PC-3 (cell line): ENCODE data around the gene RAD21L1. TPM values are rescaled to one million over a fixed set of nuclear protein-coding genes. Genes with fewer than 3 reads are reported as not detected.

Experiments used
- ATAC-seq: fragments of 200-7000 bp; cut with Tn5 transposase; 2 replicates; pipeline ENCODE4 v1.9.1; 2020; ENCODE audit warnings: mild to moderate bottlenecking, moderate library complexity
- BruUV-seq: library from RNA; stranded (reverse); fragments of 400-500 nt; replicated peaks from 2 replicates; lab custom pipeline; 2021; lab: Mats Ljungman, UMichigan
- CTCF ChIA-PET: fragments of 300-600 bp; sonication (Branson Sonifier 250); formaldehyde crosslinking; loops from one replicate; lab custom pipeline; 2022; ENCODE audit warnings: antibody characterized with exemption; lab: Charles Lee
- POLR2A ChIA-PET: fragments of 300-600 bp; sonication (Branson Sonifier 250); formaldehyde crosslinking; loops from one replicate; lab custom pipeline; 2022; ENCODE audit warnings: antibody characterized with exemption; ENCODE audit not compliant: unreplicated experiment; lab: Charles Lee
- DNase-seq: peaks from one replicate; pipeline ENCODE4 v3.0.0-alpha.2; 2015
- H2AFZ ChIP-seq: fragments of 300-600 bp; sonication (generic); 2 replicates; pipeline ENCODE4 v1.6.0; 2016; ENCODE audit warnings: antibody characterized with exemption, low read length
- H3F3A ChIP-seq: fragments of 300-600 bp; sonication (generic); one replicate; pipeline ENCODE4 v1.6.0; 2017; ENCODE audit warnings: antibody characterized with exemption, low read length, control low read depth, mild to moderate bottlenecking; ENCODE audit not compliant: unreplicated experiment
- H3K27ac ChIP-seq: fragments of 300-600 bp; sonication (generic); 2 replicates; pipeline ENCODE4 v1.5.1; 2016; ENCODE audit warnings: mild to moderate bottlenecking, low read length
- H3K27me3 ChIP-seq: fragments of 300-600 bp; sonication (generic); 2 replicates; pipeline ENCODE4 v1.6.1; 2016; ENCODE audit warnings: low read length, mixed read lengths
- H3K36me3 ChIP-seq: fragments of 300-600 bp; sonication (generic); 2 replicates; pipeline ENCODE4 v1.6.1; 2016; ENCODE audit warnings: low read depth, mixed run types, low read length, mixed read lengths
- H3K4me1 ChIP-seq: fragments of 300-600 bp; sonication (generic); 2 replicates; pipeline ENCODE4 v1.5.1; 2016; ENCODE audit warnings: low read length; ENCODE audit not compliant: insufficient read depth
- H3K4me2 ChIP-seq: fragments of 300-600 bp; sonication (generic); 2 replicates; pipeline ENCODE4 v1.6.0; 2016; ENCODE audit warnings: low read length
- H3K4me3 ChIP-seq: fragments of 300-600 bp; sonication (generic); 2 replicates; pipeline ENCODE4 v1.5.1; 2016; ENCODE audit warnings: mild to moderate bottlenecking, low read length, mixed read lengths
- H3K79me2 ChIP-seq: fragments of 300-600 bp; sonication (generic); 2 replicates; pipeline ENCODE4 v1.6.1; 2017; ENCODE audit warnings: low read length, mixed read lengths
- H3K9ac ChIP-seq: fragments of 300-600 bp; sonication (generic); 2 replicates; pipeline ENCODE4 v1.6.0; 2016; ENCODE audit warnings: mild to moderate bottlenecking, low read length
- H3K9me2 ChIP-seq: fragments of 300-600 bp; sonication (generic); replicated peaks from 2 replicates; pipeline ENCODE4 v1.6.1; 2016; ENCODE audit warnings: mixed run types, low read length, mixed read lengths
- H3K9me3 ChIP-seq: fragments of 300-600 bp; sonication (generic); 2 replicates; pipeline ENCODE4 v1.6.1; 2016; ENCODE audit warnings: low read length, mixed read lengths
- H4K20me1 ChIP-seq: fragments of 300-600 bp; sonication (generic); 2 replicates; pipeline ENCODE4 v1.6.1; 2016; ENCODE audit warnings: low read length, mixed read lengths
- EZH2 ChIP-seq: fragments of 300-600 bp; sonication (generic); IDR thresholded peaks from one replicate; pipeline ENCODE4 v1.6.1; 2017; ENCODE audit warnings: antibody characterized with exemption, mild to moderate bottlenecking, low read length; ENCODE audit not compliant: unreplicated experiment
- EZH2phosphoT487 ChIP-seq: fragments of 300-600 bp; sonication (generic); IDR thresholded peaks from 2 replicates; pipeline ENCODE4 v1.6.1; 2018; ENCODE audit warnings: mild to moderate bottlenecking, antibody characterized with exemption, low read length, borderline replicate concordance
- intact Hi-C: fragments of 100-400 bp; cut with micrococcal nuclease; formaldehyde crosslinking; loops from 2 replicates; pipeline ENCODE4 v1.9.0; 2023
- total RNA-seq: library from RNA; depleted of rRNA; stranded (reverse); fragments of >200 nt; gene quantifications from 2 replicates; pipeline ENCODE4 v1.2.3, GENCODE V29; 2014
- TF ChIP-seq, protein P1 (sequence below): fragments of 300-600 bp; sonication (generic); conservative IDR thresholded peaks from 2 replicates; pipeline ENCODE4 v1.5.1; 2017; ENCODE audit warnings: antibody characterized with exemption, low read depth, mild to moderate bottlenecking, low read length

RAD21L1 gene
- total RNA-seq, 1 experiment from 2014 or later: 0.11 TPM

DNA sequence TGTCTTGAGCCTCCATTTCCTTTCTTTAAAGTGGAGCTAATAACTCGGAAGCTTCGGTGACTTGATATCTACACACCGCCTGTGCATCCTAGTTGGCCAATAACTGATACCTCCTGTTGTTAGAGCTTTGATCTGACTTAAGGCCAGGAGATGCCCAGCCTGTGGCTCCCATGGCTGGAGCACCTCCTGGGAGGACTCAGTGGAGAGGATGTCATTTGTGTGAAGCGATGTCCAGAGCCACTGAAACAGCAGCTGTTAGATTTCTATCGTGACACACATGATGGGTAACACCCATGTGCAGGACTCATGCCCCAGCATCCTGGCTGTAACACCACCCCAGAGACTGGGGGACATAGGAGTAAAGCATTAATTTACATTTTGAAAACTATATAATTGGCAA lies 72.3 kb downstream of the RAD21L1 start:
- Histone ChIP-seq H3K27me3 (no peaks in the 10 kb centered on the region), H2AFZ (no peak overlapping the region), H3K27ac (no peak overlapping the region), H3K4me1 (peaks cover 13% of the 10 kb centered on the region), H3K79me2 (no peaks in the 10 kb centered on the region), H3K9me2 (no peaks in the 10 kb centered on the region), H3K36me3 (0 out of 2 replicates have a peak, but pooled peaks cover 4% of the 10 kb centered on the region), H3K4me3 (no peak overlapping the region), H3K9ac (no peak overlapping the region), H3K4me2 (no peak overlapping the region), H4K20me1 (no peaks in the 10 kb centered on the region), H3K9me3 (no peaks in the 10 kb centered on the region), H3F3A (no peaks in the 10 kb centered on the region)
- BruUV-seq: no TSS peak
- ATAC-seq: no peak
- CTCF ChIA-PET: no interaction called here
- intact Hi-C loops: no loop called here
- POLR2A ChIA-PET: no interaction called here
- no peak for DNase-seq
- no peak for TF ChIP-seq EZH2phosphoT487
- no peak for TF ChIP-seq EZH2
- TF ChIP-seq, protein P1, sequence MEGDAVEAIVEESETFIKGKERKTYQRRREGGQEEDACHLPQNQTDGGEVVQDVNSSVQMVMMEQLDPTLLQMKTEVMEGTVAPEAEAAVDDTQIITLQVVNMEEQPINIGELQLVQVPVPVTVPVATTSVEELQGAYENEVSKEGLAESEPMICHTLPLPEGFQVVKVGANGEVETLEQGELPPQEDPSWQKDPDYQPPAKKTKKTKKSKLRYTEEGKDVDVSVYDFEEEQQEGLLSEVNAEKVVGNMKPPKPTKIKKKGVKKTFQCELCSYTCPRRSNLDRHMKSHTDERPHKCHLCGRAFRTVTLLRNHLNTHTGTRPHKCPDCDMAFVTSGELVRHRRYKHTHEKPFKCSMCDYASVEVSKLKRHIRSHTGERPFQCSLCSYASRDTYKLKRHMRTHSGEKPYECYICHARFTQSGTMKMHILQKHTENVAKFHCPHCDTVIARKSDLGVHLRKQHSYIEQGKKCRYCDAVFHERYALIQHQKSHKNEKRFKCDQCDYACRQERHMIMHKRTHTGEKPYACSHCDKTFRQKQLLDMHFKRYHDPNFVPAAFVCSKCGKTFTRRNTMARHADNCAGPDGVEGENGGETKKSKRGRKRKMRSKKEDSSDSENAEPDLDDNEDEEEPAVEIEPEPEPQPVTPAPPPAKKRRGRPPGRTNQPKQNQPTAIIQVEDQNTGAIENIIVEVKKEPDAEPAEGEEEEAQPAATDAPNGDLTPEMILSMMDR: no peak

DNA sequence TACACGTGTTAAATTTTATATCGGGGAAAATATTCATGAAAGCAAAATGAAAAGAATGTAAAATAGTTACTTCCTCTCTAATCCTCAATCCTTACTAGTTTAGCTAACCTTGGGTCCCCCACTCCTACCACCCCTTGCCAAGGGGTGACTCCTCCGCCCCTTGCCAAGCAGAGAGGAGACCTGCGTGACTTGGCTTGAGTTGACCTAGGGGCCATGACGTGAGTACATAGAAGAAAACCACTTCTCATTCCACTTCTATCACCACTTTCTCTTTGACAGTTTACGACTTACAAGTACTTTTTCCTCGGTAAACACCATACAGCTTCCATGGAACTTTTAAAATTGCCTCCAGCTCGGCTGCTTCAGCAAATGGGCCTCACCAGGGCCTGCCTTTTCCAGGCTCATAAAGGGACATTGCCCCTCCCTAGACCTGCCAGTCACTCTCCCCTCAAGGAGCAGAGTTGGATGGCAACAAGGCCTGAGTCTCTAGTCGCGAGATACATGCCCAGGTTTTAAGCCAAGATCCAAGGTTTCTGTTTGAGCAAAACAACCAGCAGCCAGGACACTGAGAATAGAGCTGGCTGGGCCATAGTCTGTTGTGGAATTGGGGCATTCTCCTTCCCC lies 73.2 kb downstream of the RAD21L1 start:
- H3K36me3 ChIP-seq: 0 out of 2 replicates have a peak, but pooled peaks cover 4% of the 10 kb centered on the region
- H3K4me3 ChIP-seq: no peak overlapping the region
- intact Hi-C loops: no loop called here
- H3K9ac ChIP-seq: no peak overlapping the region
- TF ChIP-seq EZH2: no peak
- TF ChIP-seq EZH2phosphoT487: no peak
- TF ChIP-seq, protein P1: no peak
- no peaks in the 10 kb centered on the region for H3F3A ChIP-seq
- DNase-seq (no peak), ATAC-seq (no peak)
- no peaks in the 10 kb centered on the region for H3K79me2 ChIP-seq
- no TSS peak for BruUV-seq
- H3K4me1 ChIP-seq: peaks cover 13% of the 10 kb centered on the region
- no peak overlapping the region for H3K4me2 ChIP-seq
- H3K9me3 ChIP-seq: no peaks in the 10 kb centered on the region
- no peak overlapping the region for H2AFZ ChIP-seq
- no peak overlapping the region for H3K27ac ChIP-seq
- ChIA-PET POLR2A (no interaction called here), CTCF (no interaction called here)
- H3K27me3 ChIP-seq: no peaks in the 10 kb centered on the region
- no peaks in the 10 kb centered on the region for H4K20me1 ChIP-seq
- H3K9me2 ChIP-seq: no peaks in the 10 kb centered on the region

DNA sequence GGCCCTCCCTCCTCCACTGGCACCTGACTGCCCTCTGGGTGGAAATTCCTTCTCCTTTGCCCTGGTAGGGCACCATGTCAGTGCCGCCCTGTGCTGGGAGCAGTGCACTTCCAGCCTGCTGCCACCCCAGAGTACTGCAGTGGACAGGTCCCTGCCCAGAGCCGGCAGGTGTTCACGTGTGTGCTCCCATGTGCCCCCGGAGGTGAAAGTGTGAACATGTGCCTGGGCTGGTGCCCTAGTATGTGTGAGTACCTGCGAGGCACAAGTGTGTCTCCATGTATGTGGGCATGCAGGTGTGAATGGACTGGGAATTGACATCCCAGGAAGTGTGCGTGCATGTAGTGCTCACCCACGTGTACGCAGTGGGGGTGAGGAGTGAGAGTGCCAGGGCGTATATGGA lies 73.7 kb downstream of the RAD21L1 start:
- no peak overlapping the region for H3K9ac ChIP-seq
- no peak overlapping the region for H2AFZ ChIP-seq
- ChIA-PET POLR2A (no interaction called here), CTCF (no interaction called here)
- ATAC-seq (peak; percentile 57), DNase-seq (peak; percentile 32)
- 0 out of 2 replicates have a peak, but pooled peaks cover 4% of the 10 kb centered on the region for H3K36me3 ChIP-seq
- H3K27ac ChIP-seq: no peak overlapping the region
- no peak overlapping the region for H3K4me2 ChIP-seq
- H3K79me2 ChIP-seq: no peaks in the 10 kb centered on the region
- no peaks in the 10 kb centered on the region for H3K9me2 ChIP-seq
- no peak overlapping the region for H3K4me3 ChIP-seq
- no peaks in the 10 kb centered on the region for H3F3A ChIP-seq
- no peaks in the 10 kb centered on the region for H4K20me1 ChIP-seq
- TF ChIP-seq EZH2: no peak
- TF ChIP-seq, protein P1: peak; percentile 53
- H3K27me3 ChIP-seq: no peaks in the 10 kb centered on the region
- intact Hi-C loops: no loop called here
- BruUV-seq: no TSS peak
- no peaks in the 10 kb centered on the region for H3K9me3 ChIP-seq
- H3K4me1 ChIP-seq: peaks cover 13% of the 10 kb centered on the region
